ENCODE measurements around the gene PPAT. TPM values are rescaled to one million over a fixed set of nuclear protein-coding genes. Genes with fewer than 3 reads are reported as not detected.

PPAT gene
- total and polyA plus RNA-seq, 2 donors (not counting 3 experiments of a cell fraction or from before 2014, with no cell fraction given) = 4.3 to 25.5 TPM

- no peaks in the 10 kb centered on the region for H4K20me1 ChIP-seq (replicated peaks; ENCODE audit: control insufficient read depth, extremely low read depth, insufficient read depth, low read length)
- TF ChIP-seq, protein P1, sequence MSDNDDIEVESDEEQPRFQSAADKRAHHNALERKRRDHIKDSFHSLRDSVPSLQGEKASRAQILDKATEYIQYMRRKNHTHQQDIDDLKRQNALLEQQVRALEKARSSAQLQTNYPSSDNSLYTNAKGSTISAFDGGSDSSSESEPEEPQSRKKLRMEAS (IDR thresholded peaks at IDR 0.05; ENCODE audit: insufficient read depth, insufficient read length) = no peak
- TF ChIP-seq GATA2 (IDR thresholded peaks at IDR 0.05; ENCODE audit: insufficient read depth, insufficient read length, low read depth, low read length) = no peak
- TF ChIP-seq FOS (IDR thresholded peaks at IDR 0.05; ENCODE audit: borderline replicate concordance, insufficient read depth, low read length) = no peak
- TF ChIP-seq JUN (IDR thresholded peaks at IDR 0.05; ENCODE audit: borderline replicate concordance, insufficient read depth, insufficient read length, low read depth) = no peak
- TF ChIP-seq EZH2 (IDR thresholded peaks at IDR 0.05; ENCODE audit: borderline replicate concordance, low read depth, low read length, severe bottlenecking) = no peak
- no peak for TF ChIP-seq POLR2A (IDR thresholded peaks at IDR 0.05; ENCODE audit: low read depth, low read length)
- TF ChIP-seq POLR2AphosphoS5 (IDR thresholded peaks at IDR 0.05; ENCODE audit: insufficient read depth, low read depth, low read length) = no peak
- TF ChIP-seq MYC (IDR thresholded peaks at IDR 0.05; ENCODE audit: low read depth, low read length) = no peak
- no peak for TF ChIP-seq CTCF (IDR thresholded peaks at IDR 0.05; ENCODE audit: extremely low read depth in 1 of 2, insufficient read depth in 1 of 2, low read depth in 1 of 2, low read length in 2 of 2)
- H3K27me3 ChIP-seq (ENCODE audit: control insufficient read depth in 2 of 2, insufficient read depth in 2 of 2, low read length in 2 of 2) = no peaks in the 10 kb centered on the region
- ChIA-PET POLR2A (interaction anchor here (0.6 kb wide), 1 partner anchor 38 kb away, joined by 3 read pairs; no protein-coding TSS in a partner anchor), CTCF (no interaction called here)
- dilution Hi-C loops (cut with MboI; ENCODE audit: extremely low pct_ligation_motif_present, low sequenced_read_pairs) = no loop called here
- no peaks in the 10 kb centered on the region for H3K4me1 ChIP-seq (ENCODE audit: control insufficient read depth, extremely low read depth, insufficient read depth, low read length)
- no TSS peak for BruUV-seq (replicated peaks)
- no peak overlapping the region for H3K9ac ChIP-seq (replicated peaks; ENCODE audit: extremely low read depth, insufficient read depth, low read length)
- no peak for DNase-seq (ENCODE audit: low read depth, low spot score)
- H3K9me1 ChIP-seq (replicated peaks; ENCODE audit: control insufficient read depth, extremely low read depth, insufficient read depth, low read length) = no peaks in the 10 kb centered on the region
- peaks cover under 1% of the 10 kb centered on the region for H3K79me2 ChIP-seq (ENCODE audit: control insufficient read depth, insufficient read depth, low read length)
- no peak overlapping the region for H3K4me2 ChIP-seq (ENCODE audit: insufficient read depth, low read length)
- H2AFZ ChIP-seq (ENCODE audit: low read depth, low read length) = no peak overlapping the region
- FAIRE-seq = no peak
- H3K4me3 ChIP-seq (replicated peaks in 1 of 3; ENCODE audit: insufficient read depth in 1 of 3, low read depth in 1 of 3, low read length in 3 of 3) = no peak overlapping the region
- intact Hi-C loops (cut with micrococcal nuclease) = no loop called here
- H3K27ac ChIP-seq (ENCODE audit: insufficient read depth, low read depth, low read length) = no peak overlapping the region
- peaks cover 11 to 43% of the 10 kb centered on the region in 2 experiments for H3K36me3 ChIP-seq (ENCODE audit: control insufficient read depth in 2 of 2, extremely low read depth in 1 of 2, insufficient read depth in 2 of 2, low read length in 2 of 2)
- no peaks in the 10 kb centered on the region for H3K9me3 ChIP-seq (replicated peaks; ENCODE audit: control insufficient read depth, insufficient read depth, low read length)
Measured at GRCh38 chr4:56475917-56476316, 40.5 kb upstream of the PPAT start.
